Progenitor cell of endocrine pancreas (in vitro differentiated cells): ENCODE data around the gene LGR6. TPM values are rescaled to one million over a fixed set of nuclear protein-coding genes. Genes with fewer than 3 reads are reported as not detected.

ENCODE experiments used
- DNase-seq: peaks from one replicate; pipeline ENCODE4 v3.0.0; 2021; ENCODE audit warnings: low spot score; ENCODE audit not compliant: unreplicated experiment
- H3K27ac Mint-ChIP-seq: 2 replicates; pipeline ENCODE4 v1.8.0; 2021; ENCODE audit warnings: mild to moderate bottlenecking, moderate library complexity, mixed read lengths
- H3K27me3 Mint-ChIP-seq: 2 replicates; pipeline ENCODE4 v1.8.0; 2021; ENCODE audit warnings: mixed read lengths
- H3K36me3 Mint-ChIP-seq: 2 replicates; pipeline ENCODE4 v1.8.0; 2022; ENCODE audit warnings: mixed read lengths; ENCODE audit not compliant: insufficient read depth
- H3K4me1 Mint-ChIP-seq: 2 replicates; pipeline ENCODE4 v1.8.0; 2021; ENCODE audit warnings: low read depth, mixed read lengths
- H3K4me3 Mint-ChIP-seq: 2 replicates; pipeline ENCODE4 v1.8.0; 2021; ENCODE audit warnings: low read depth, mild to moderate bottlenecking, moderate library complexity, mixed read lengths
- H3K9me3 Mint-ChIP-seq: 2 replicates; pipeline ENCODE4 v1.8.0; 2021; ENCODE audit warnings: low read depth, mixed read lengths
- total RNA-seq: library from RNA; stranded (reverse); gene quantifications from 2 replicates; pipeline ENCODE4 v1.2.1, GENCODE V29; 2021
- TF ChIP-seq, protein P1 (sequence below): fragments of 200-600 bp; sonication (generic); IDR thresholded peaks from one replicate; pipeline ENCODE4 v1.5.0; 2021; ENCODE audit warnings: antibody characterized with exemption, mild to moderate bottlenecking; ENCODE audit not compliant: unreplicated experiment

Gene LGR6
- total RNA-seq, 1 donor from 2014 or later: 0.50 TPM

GRCh38 chr1:202160377-202160940 is 33.1 kb upstream of the LGR6 start, which contains the start of gene PTPN7:
TSS of gene PTPN7 (minus strand) at chr1:202160602. CDS start at chr1:202159402, 1,200 bp downstream.
- H3K4me1 Mint-ChIP-seq: peaks cover 7% of the 10 kb centered on the region
- TF ChIP-seq, protein P1, sequence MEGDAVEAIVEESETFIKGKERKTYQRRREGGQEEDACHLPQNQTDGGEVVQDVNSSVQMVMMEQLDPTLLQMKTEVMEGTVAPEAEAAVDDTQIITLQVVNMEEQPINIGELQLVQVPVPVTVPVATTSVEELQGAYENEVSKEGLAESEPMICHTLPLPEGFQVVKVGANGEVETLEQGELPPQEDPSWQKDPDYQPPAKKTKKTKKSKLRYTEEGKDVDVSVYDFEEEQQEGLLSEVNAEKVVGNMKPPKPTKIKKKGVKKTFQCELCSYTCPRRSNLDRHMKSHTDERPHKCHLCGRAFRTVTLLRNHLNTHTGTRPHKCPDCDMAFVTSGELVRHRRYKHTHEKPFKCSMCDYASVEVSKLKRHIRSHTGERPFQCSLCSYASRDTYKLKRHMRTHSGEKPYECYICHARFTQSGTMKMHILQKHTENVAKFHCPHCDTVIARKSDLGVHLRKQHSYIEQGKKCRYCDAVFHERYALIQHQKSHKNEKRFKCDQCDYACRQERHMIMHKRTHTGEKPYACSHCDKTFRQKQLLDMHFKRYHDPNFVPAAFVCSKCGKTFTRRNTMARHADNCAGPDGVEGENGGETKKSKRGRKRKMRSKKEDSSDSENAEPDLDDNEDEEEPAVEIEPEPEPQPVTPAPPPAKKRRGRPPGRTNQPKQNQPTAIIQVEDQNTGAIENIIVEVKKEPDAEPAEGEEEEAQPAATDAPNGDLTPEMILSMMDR: no peak
- H3K27ac Mint-ChIP-seq: peak within 1 kb of the TSS; percentile 33
- no peaks in the 10 kb centered on the region for H3K9me3 Mint-ChIP-seq
- no peak within 1 kb of the TSS for H3K4me3 Mint-ChIP-seq
- peaks cover 7% of the 10 kb centered on the region for H3K27me3 Mint-ChIP-seq
- no peak for DNase-seq
- no peaks in the 10 kb centered on the region for H3K36me3 Mint-ChIP-seq

DNA sequence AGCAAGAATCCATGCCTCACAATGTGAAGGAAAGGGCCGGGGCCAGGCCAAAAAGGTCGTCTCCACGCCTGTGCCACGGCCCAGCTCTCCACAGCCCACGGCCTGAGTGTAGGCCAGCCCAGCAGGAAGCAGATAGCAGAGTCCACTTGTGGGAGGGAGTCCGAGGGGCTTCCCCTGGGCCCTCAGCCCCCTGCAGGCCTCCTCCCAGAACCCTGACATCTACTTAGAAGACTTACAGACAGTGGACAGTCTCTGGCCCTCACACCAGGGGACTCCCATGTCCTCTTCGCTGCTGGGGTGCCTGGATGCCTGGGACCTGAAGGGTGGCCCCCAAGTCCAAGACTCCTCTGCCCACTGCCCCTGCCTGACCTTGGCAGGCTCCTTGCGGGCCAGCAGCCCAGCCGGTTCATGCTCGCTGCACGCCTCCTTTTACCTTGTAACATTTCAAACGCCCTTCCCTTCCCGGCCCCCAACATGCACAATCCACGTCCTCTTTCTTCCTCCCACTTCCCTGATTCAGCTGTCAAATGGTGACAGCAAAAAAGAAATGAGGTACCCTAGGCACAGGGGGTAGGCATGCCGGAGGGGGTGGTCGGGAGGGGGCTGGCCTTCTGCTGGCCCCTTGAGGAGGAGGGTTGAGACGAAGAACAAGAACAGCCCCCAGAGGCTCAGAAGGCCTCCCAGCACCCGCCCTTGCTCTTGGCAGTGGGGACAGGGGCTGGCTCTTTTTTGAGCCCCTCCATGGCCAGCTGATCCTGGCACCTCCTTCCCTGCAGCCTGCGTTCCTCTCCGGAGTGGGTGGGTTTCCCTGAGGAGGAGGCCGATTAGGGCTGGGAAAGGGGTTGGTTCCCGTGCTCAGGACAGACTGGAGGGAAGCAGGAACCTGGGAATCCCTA is 32.2 kb upstream of the LGR6 start:
- Mint-ChIP-seq H3K4me1 (peaks cover 7% of the 10 kb centered on the region), H3K4me3 (no peak overlapping the region), H3K27ac (no peak overlapping the region), H3K9me3 (no peaks in the 10 kb centered on the region), H3K27me3 (peaks cover 7% of the 10 kb centered on the region), H3K36me3 (no peaks in the 10 kb centered on the region)
- TF ChIP-seq, protein P1: no peak
- no peak for DNase-seq

DNA sequence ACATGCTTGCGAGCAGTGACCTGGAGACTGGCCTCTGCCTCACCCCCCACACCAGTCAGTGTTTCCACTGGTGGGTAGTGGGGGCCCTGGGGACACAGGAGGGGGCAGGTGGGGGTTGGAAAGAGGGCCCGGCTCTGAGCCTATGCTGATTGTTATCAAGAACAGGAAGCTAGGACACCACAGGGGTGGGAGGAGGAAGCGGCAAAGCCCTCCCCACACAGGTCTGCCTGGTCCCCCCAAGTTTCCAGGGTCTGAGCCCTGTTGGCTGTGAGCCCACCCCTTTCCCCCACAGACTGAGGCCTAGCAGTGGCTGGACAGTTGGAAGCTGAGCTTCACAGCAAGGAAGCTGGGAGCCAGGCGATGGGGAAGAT is 31.6 kb upstream of the LGR6 start:
- DNase-seq: no peak
- Mint-ChIP-seq H3K4me3 (no peak overlapping the region), H3K27me3 (peaks cover 7% of the 10 kb centered on the region), H3K27ac (no peak overlapping the region), H3K9me3 (no peaks in the 10 kb centered on the region), H3K36me3 (no peaks in the 10 kb centered on the region), H3K4me1 (peaks cover 7% of the 10 kb centered on the region)
- TF ChIP-seq, protein P1: no peak

DNA sequence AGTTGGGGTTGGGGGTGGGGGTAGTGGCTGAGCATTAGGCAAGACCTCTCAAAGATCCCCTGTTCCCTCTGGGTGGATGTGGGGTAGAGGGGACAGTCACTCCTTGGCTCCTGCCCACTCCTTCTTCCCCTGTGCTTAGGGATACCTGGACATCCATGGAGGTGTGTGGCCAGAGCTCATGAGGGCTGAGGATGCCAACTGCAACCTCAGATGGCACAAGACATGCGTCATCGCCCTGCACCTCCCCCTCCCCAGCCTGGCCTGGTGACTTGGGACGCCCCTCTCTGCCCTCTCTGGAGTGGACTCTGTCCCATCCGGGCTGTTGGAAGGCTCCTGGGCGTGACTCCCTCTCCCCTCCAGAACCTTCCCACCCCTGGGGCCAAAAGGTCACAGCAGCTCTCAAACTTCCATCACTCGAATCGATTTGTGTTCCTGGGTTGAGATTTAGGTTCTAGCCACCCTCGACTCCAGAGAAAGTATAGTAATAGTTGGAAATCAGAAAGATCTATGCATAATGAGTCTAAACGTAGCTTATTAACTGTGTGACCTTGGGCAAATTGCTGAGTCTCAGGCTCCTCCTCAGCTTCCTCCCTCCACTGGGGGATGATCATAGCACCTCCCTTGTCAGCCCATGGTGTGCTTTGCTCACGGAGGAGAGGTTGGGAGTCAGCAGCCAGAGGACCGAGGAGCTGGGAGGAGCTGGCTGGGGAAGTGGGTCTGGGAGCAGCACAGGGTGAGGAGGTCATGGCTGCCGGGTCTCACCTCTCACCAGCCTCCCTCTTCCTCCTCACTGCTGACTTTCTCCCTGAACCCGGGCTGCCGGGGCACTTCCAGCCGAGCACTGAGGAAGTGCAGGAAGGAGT is 30.9 kb upstream of the LGR6 start:
- no peaks in the 10 kb centered on the region for H3K36me3 Mint-ChIP-seq
- H3K27me3 Mint-ChIP-seq: peaks cover 10% of the 10 kb centered on the region
- DNase-seq: no peak
- H3K27ac Mint-ChIP-seq: no peak overlapping the region
- H3K4me3 Mint-ChIP-seq: no peak overlapping the region
- TF ChIP-seq, protein P1: no peak
- H3K4me1 Mint-ChIP-seq: peaks cover 10% of the 10 kb centered on the region
- H3K9me3 Mint-ChIP-seq: no peaks in the 10 kb centered on the region
